H9 (cell line): Measurements from ENCODE around the gene GPBP1L1. TPM values are rescaled to one million over a fixed set of nuclear protein-coding genes. Genes with fewer than 3 reads are reported as not detected.

Experiments used
- DNase-seq: peaks from one replicate; pipeline ENCODE4 v3.0.0-alpha.2; 2017
- H2AFZ ChIP-seq: one replicate; pipeline ENCODE4 v1.6.1; 2013; ENCODE audit warnings: mild to moderate bottlenecking, low read length, control low read depth, moderate library complexity
- H2AK5ac ChIP-seq: 2 replicates; pipeline ENCODE4 v1.6.1; 2013; ENCODE audit warnings: low read length, control low read depth, mixed read lengths; ENCODE audit not compliant: insufficient read length
- H2BK120ac ChIP-seq: one replicate; pipeline ENCODE4 v1.6.1; 2013; ENCODE audit warnings: low read depth, mild to moderate bottlenecking, low read length, control low read depth, inconsistent platforms; ENCODE audit not compliant: poor library complexity, severe bottlenecking
- H2BK12ac ChIP-seq: 2 replicates; pipeline ENCODE4 v1.6.1; 2013; ENCODE audit warnings: low read length, control low read depth, mixed read lengths, low read depth; ENCODE audit not compliant: insufficient read length
- H2BK15ac ChIP-seq: 2 replicates; pipeline ENCODE4 v1.6.1; 2013; ENCODE audit warnings: low read depth, low read length, control low read depth
- H2BK20ac ChIP-seq: one replicate; pipeline ENCODE4 v1.6.1; 2013; ENCODE audit warnings: low read depth, mild to moderate bottlenecking, low read length, control low read depth, inconsistent platforms; ENCODE audit not compliant: poor library complexity, severe bottlenecking
- H2BK5ac ChIP-seq: 2 replicates; pipeline ENCODE4 v1.6.1; 2013; ENCODE audit warnings: low read length, control low read depth, mixed read lengths; ENCODE audit not compliant: insufficient read length
- H3K14ac ChIP-seq: 2 replicates; pipeline ENCODE4 v1.6.1; 2013; ENCODE audit warnings: low read length, control low read depth; ENCODE audit not compliant: insufficient read depth
- H3K18ac ChIP-seq: 2 replicates; pipeline ENCODE4 v1.6.1; 2013; ENCODE audit warnings: low read depth, mild to moderate bottlenecking, mixed read lengths, low read length, control low read depth; ENCODE audit not compliant: insufficient read length
- H3K23ac ChIP-seq: 2 replicates; pipeline ENCODE4 v1.6.1; 2013; ENCODE audit warnings: low read length, control low read depth, mixed read lengths, low read depth; ENCODE audit not compliant: insufficient read length
- H3K23me2 ChIP-seq: 2 replicates; pipeline ENCODE4 v1.6.1; 2013; ENCODE audit warnings: low read depth, mild to moderate bottlenecking, mixed read lengths, low read length, control low read depth; ENCODE audit not compliant: insufficient read length, poor library complexity, severe bottlenecking
- H3K27ac ChIP-seq: 2 replicates; pipeline ENCODE4 v1.5.1; 2013; ENCODE audit warnings: low read length, control low read depth, mixed read lengths, low read depth; ENCODE audit not compliant: insufficient read length
- H3K27me3 ChIP-seq: 2 replicates; pipeline ENCODE4 v1.6.1; 2013; ENCODE audit warnings: low read length, control low read depth, inconsistent platforms; ENCODE audit not compliant: insufficient read depth
- H3K4ac ChIP-seq: 2 replicates; pipeline ENCODE4 v1.6.1; 2013; ENCODE audit warnings: low read depth, mild to moderate bottlenecking, control low read depth, inconsistent platforms, low read length, moderate library complexity
- H3K4me1 ChIP-seq: 2 replicates; pipeline ENCODE4 v1.6.1; 2013; ENCODE audit warnings: low read length, control low read depth, inconsistent platforms; ENCODE audit not compliant: insufficient read depth
- H3K4me2 ChIP-seq: 2 replicates; pipeline ENCODE4 v1.6.1; 2013; ENCODE audit warnings: low read length, control low read depth, mixed read lengths; ENCODE audit not compliant: insufficient read length, insufficient read depth
- H3K56ac ChIP-seq: 2 replicates; pipeline ENCODE4 v1.6.1; 2013; ENCODE audit warnings: low read depth, mild to moderate bottlenecking, mixed read lengths, low read length, control low read depth; ENCODE audit not compliant: insufficient read length
- H3K79me1 ChIP-seq: 2 replicates; pipeline ENCODE4 v1.6.1; 2013; ENCODE audit warnings: low read depth, mild to moderate bottlenecking, moderate library complexity, low read length, control low read depth, inconsistent platforms; ENCODE audit not compliant: insufficient read depth, poor library complexity, severe bottlenecking
- H3K79me2 ChIP-seq: 2 replicates; pipeline ENCODE4 v1.6.1; 2013; ENCODE audit warnings: low read length, control low read depth, inconsistent platforms; ENCODE audit not compliant: insufficient read depth
- H3K9ac ChIP-seq: 2 replicates; pipeline ENCODE4 v1.6.1; 2013; ENCODE audit warnings: low read length, control low read depth, mixed read lengths; ENCODE audit not compliant: insufficient read length; ENCODE audit errors: extremely low read depth
- H3K9me3 ChIP-seq: one replicate; pipeline ENCODE4 v1.6.1; 2013; ENCODE audit warnings: low read depth, low read length, inconsistent platforms; ENCODE audit not compliant: control insufficient read depth
- H3T11ph ChIP-seq: one replicate; pipeline ENCODE4 v1.6.1; 2013; ENCODE audit warnings: mild to moderate bottlenecking, low read length, control low read depth, inconsistent platforms
- H4K20me1 ChIP-seq: one replicate; pipeline ENCODE4 v1.6.1; 2013; ENCODE audit not compliant: control insufficient read depth, insufficient read length, insufficient read depth
- H4K5ac ChIP-seq: 2 replicates; pipeline ENCODE4 v1.6.1; 2013; ENCODE audit warnings: low read depth, mild to moderate bottlenecking, mixed read lengths, low read length, control low read depth; ENCODE audit not compliant: insufficient read length
- H4K8ac ChIP-seq: replicated peaks from 2 replicates; pipeline ENCODE4 v1.6.1; 2013; ENCODE audit warnings: low read length, control low read depth, mixed read lengths, low read depth; ENCODE audit not compliant: insufficient read length
- H4K91ac ChIP-seq: 2 replicates; pipeline ENCODE4 v1.6.1; 2013; ENCODE audit warnings: low read depth, mild to moderate bottlenecking, moderate library complexity, mixed read lengths, low read length, control low read depth; ENCODE audit not compliant: insufficient read length
- H3K27ac Mint-ChIP-seq, 3 experiments: 2 replicates in 2 of 3; 3 replicates in 1 of 3; pipeline ENCODE4 v1.8.0; 2020 to 2021; ENCODE audit warnings: mixed read lengths in 3 of 3, mild to moderate bottlenecking in 1 of 3, moderate library complexity in 1 of 3
- H3K27me3 Mint-ChIP-seq: 2 replicates; pipeline ENCODE4 v1.8.0; 2021; ENCODE audit warnings: low read depth, mild to moderate bottlenecking, moderate library complexity, mixed read lengths
- H3K36me3 Mint-ChIP-seq, 3 experiments: 2 replicates in 2 of 3; 3 replicates in 1 of 3; pipeline ENCODE4 v1.8.0; 2020 to 2021; ENCODE audit warnings: low read depth in 3 of 3, mixed read lengths in 3 of 3; ENCODE audit not compliant: insufficient read depth in 1 of 3
- H3K4me1 Mint-ChIP-seq, 2 experiments: 2 replicates each; pipeline ENCODE4 v1.8.0; 2020; ENCODE audit warnings: mixed read lengths in 2 of 2
- H3K4me3 Mint-ChIP-seq, 2 experiments: 2 replicates in 1 of 2; 3 replicates in 1 of 2; pipeline ENCODE4 v1.8.0; 2020 to 2021; ENCODE audit warnings: mild to moderate bottlenecking in 2 of 2, mixed read lengths in 2 of 2, moderate library complexity in 1 of 2
- H3K9me3 Mint-ChIP-seq, 2 experiments: 2 replicates in 1 of 2; 3 replicates in 1 of 2; pipeline ENCODE4 v1.8.0; 2020; ENCODE audit warnings: mild to moderate bottlenecking in 2 of 2, mixed read lengths in 2 of 2, moderate library complexity in 1 of 2
- WGBS: extraction: QIAGEN DNeasy Blood & Tissue Kit; methylation state at CpG from one replicate; pipeline ENCODE4 v1.1.7; 2013; ENCODE audit warnings: missing lambda C conversion rate, low lambda C conversion rate, mixed read lengths; ENCODE audit not compliant: insufficient read length; ENCODE audit errors: extremely low coverage; 5-methylcytosine and 5-hydroxymethylcytosine counted together
- total RNA-seq: library from RNA; stranded (reverse); gene quantifications from 2 replicates; pipeline ENCODE4 v1.2.1, GENCODE V29; 2021
- TF ChIP-seq, protein P1 (sequence below): fragments of 200-600 bp; sonication (generic); conservative IDR thresholded peaks from 3 replicates; pipeline ENCODE4 v1.8.0; 2021; ENCODE audit warnings: antibody characterized with exemption, mild to moderate bottlenecking

The GPBP1L1 gene
- total RNA-seq, 1 experiment from 2014 or later: 115 TPM

DNA sequence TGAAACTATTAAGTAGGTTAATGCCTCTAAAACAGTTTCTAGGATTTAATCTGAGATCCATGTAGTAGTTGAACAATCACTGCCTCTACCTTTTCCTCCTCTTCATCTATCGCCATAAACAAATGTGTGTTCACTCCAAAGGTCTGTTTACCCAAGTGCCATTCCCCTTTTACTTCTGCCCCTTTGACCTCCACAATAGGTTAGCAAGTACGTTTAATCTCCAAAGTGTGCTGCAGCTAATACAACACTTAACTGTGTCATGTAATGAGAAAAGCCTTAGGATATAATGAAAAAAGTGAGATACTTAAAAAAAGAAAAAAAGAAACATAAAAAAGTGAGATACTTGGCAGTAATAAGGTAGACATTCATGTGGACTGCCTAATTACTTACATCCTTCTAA, 28.2 kb downstream of the GPBP1L1 start:
- no peak overlapping the region for H3T11ph ChIP-seq
- H3K27ac ChIP-seq: no peak overlapping the region
- no peak overlapping the region for H2BK12ac ChIP-seq
- no peaks in the 10 kb centered on the region for H3K9me3 ChIP-seq
- Mint-ChIP-seq H3K4me1 (peaks cover 5 to 6% of the 10 kb centered on the region in 2 experiments; a peak in 1 of 4 replicates), H3K9me3 (no peaks in the 10 kb centered on the region; a peak in 1 of 5 replicates), H3K4me3 (no peak overlapping the region), H3K27me3 (no peaks in the 10 kb centered on the region; the same call in 1 of the 2 replicates), H3K27ac (no peak overlapping the region; a peak in 1 of 7 replicates), H3K36me3 (peaks cover 51 to 74% (median 72%) of the 10 kb centered on the region in 3 experiments)
- no peak overlapping the region for H4K8ac ChIP-seq
- H3K79me2 ChIP-seq: peaks cover 3% of the 10 kb centered on the region; the same call in 1 of the 2 replicates
- H2BK20ac ChIP-seq: no peak overlapping the region
- H2BK120ac ChIP-seq: no peak overlapping the region
- DNase-seq: no peak
- no peaks in the 10 kb centered on the region for H3K23me2 ChIP-seq
- H4K5ac ChIP-seq: no peak overlapping the region
- H2AFZ ChIP-seq: no peak overlapping the region
- no peak overlapping the region for H3K23ac ChIP-seq
- H3K4me1 ChIP-seq: no peaks in the 10 kb centered on the region
- no peak overlapping the region for H2BK5ac ChIP-seq
- no peak overlapping the region for H3K4me2 ChIP-seq
- no peak overlapping the region for H3K4ac ChIP-seq
- H4K20me1 ChIP-seq: no peaks in the 10 kb centered on the region
- no peak overlapping the region for H4K91ac ChIP-seq
- no peak overlapping the region for H3K9ac ChIP-seq
- TF ChIP-seq, protein P1, sequence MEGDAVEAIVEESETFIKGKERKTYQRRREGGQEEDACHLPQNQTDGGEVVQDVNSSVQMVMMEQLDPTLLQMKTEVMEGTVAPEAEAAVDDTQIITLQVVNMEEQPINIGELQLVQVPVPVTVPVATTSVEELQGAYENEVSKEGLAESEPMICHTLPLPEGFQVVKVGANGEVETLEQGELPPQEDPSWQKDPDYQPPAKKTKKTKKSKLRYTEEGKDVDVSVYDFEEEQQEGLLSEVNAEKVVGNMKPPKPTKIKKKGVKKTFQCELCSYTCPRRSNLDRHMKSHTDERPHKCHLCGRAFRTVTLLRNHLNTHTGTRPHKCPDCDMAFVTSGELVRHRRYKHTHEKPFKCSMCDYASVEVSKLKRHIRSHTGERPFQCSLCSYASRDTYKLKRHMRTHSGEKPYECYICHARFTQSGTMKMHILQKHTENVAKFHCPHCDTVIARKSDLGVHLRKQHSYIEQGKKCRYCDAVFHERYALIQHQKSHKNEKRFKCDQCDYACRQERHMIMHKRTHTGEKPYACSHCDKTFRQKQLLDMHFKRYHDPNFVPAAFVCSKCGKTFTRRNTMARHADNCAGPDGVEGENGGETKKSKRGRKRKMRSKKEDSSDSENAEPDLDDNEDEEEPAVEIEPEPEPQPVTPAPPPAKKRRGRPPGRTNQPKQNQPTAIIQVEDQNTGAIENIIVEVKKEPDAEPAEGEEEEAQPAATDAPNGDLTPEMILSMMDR: no peak
- H2AK5ac ChIP-seq: no peak overlapping the region
- H3K14ac ChIP-seq: no peak overlapping the region
- H3K79me1 ChIP-seq: peaks cover 5% of the 10 kb centered on the region
- WGBS: no CpG with 5 or more reads among the region's 2 CpGs
- H2BK15ac ChIP-seq: no peak overlapping the region
- H3K27me3 ChIP-seq: no peaks in the 10 kb centered on the region
- H3K56ac ChIP-seq: no peak overlapping the region
- no peak overlapping the region for H3K18ac ChIP-seq
